Activated CD4-positive, alpha-beta T cell treated with anti-CD3 and anti-CD28 coated beads, Interleukin-2, amount 50 U/mL, for 48 hours (primary cell): ENCODE data around the gene RAB6C.
"Not testable (repeated sequence)": the region's sequence is repeated elsewhere in the genome, so short reads cannot be mapped to it uniquely, and the experiment has no call there.

ENCODE experiments used
- DNase-seq, 2 experiments: peaks; one replicate each; pipeline ENCODE4 v3.0.0-alpha.2; 2020

The RAB6C gene

DNA sequence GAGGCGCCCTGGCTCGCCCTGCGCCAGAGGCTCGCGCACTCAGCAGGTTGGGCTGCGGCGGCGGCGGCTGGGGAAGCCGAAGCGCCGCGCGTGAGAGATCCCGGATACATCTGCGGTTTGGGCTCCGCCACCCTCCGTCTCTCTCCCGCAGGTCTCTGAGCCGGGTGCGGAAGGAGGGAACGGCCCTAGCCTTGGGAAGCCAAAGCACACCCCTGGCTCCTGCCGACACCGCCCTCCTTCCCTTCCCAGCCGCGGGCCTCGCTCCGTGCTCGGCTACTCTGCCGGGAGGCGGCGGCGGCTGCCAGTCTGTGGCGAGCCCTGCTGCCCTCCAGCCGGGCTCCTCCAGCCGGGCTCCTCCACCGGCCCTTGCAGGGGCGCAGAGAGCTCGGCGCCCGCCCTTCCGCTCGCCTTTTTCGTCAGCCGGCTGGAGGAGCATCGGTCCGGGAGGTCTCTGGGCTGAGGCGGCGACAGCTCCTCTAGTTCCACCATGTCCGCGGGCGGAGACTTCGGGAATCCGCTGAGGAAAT lies at the start of gene RAB6C:
RAB6C (plus strand) TSS at position 38 of the 527 bp plus-strand sequence; CDS start at position 488, 450 bp downstream.
- DNase-seq, result peak; percentile 0 to 3

DNA sequence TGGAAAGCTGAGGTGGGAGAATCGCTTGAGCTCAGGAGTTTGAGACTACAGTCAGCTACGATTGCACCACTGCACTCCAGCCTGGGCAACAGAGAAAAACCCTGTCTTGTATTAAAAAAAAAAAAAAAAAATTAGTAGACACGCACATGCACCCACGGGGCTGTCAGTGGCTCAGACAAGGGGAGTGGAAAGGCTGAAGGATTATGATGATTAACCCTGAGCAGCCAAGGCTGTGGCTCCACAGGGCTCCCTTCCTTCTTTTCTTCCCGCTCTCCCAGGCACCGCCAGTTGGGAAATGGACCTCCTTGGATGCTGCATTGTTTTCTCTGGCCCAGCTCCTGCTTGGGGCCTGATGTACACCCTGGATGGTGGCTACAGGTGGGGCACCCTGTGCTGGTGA lies 49.0 kb upstream of the RAB6C start:
- no peak for DNase-seq

DNA sequence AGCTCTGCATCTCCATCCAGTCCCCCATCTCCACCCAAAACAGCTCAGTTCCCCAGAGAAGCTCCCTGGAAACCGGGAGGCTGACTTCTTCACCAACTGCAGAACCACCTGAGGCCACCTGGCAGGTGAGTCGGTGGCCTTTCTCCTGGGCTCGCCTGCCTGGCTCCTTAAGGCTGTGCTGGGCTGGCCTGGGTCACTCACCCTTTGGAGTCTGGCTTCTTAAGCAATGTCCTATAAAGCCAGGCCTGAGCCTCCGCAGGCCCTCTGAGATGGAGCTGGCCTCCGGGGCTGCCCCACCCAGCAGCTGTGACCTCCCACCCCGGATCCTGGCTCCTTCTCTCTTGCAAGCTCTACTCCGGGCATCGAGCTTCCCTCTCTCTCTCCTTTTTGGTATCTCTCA lies 46.1 kb upstream of the RAB6C start:
- DNase-seq, result not testable (repeated sequence)

DNA sequence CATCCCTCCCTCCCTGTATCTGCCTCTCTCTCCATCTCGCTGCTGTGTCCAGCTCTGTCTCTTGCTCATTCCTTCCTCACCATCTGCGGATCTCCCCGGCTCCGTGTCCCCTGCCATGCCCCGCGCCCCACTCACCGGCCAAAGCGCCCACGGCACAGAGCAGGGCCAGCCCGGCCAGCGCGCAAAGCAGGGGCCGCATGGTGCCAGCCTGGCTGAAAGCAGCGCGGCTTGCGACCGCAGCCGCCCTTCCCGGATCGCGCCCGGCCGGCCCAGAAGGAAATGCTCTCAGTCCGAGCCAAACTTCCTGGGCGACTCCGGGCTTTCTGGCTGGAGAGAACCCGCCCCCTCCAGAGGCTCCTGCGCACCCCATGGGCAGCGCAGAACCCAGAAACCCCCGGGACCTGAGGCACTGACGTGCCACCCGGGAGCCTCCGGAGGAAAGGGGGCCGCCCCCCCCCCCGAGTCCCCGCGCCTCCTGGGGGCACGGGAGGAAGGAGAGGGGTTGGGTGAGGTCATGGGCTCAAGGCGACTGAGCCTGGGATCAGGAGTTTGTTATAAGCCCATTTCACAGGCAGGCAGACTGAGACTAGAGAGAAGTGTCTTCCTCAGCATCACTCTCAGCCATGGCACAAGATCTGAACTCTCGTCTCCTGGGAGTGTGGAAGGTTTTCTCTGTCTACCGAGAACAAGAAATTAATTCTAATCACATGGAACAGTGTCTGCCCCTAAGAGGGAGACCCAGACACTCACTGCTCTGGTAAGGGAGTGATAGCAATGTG lies 45.2 kb upstream of the RAB6C start:
- DNase-seq, result no peak

DNA sequence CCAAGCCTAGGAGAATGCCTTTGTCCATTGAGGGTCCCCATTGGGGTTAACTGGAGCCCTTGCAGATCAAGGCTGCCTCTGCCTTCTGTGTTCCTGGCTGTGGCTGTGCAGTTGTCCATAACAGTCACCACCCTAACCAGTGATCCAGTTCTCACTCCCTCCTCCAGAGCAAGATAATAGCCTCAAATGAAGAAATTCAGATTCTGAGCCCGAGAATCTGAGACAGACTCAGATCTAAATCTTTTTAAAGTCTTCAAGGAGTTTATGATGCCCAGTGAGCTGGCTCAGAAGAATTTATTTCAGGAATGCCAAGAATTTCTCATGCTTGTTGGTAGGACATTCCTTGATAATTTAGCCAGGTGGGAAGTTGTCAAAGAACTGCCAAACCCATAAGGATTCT lies 44.3 kb upstream of the RAB6C start:
- DNase-seq, result no peak

DNA sequence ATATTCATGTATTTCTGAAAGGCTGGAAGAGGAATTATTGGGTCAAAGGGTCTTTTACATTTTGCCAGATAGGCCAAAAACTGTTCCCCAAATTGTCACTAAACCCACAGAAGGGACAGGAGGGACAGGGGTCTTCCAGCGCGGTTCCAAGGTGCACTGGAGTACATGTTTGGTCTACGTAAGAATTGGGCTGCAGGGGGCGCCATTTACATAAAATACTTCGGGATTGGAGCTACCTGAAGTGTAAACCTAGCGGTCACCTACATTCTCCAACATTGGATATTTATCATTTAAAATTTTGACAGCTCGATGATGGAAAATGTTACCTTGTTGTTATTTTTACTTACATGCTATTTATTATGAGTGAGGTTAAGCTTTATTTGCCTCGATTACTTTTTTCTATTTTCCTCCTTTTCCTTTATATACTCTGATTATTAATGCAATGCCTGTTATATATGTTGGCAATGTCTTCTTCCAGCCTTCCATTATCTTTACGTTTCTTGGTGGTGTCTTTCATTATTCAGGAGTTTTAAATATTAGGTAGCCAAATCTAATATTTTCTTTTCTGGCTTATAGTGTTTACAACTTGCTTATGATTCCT lies 43.0 kb upstream of the RAB6C start:
- peak; percentile 69 to 76 for DNase-seq

DNA sequence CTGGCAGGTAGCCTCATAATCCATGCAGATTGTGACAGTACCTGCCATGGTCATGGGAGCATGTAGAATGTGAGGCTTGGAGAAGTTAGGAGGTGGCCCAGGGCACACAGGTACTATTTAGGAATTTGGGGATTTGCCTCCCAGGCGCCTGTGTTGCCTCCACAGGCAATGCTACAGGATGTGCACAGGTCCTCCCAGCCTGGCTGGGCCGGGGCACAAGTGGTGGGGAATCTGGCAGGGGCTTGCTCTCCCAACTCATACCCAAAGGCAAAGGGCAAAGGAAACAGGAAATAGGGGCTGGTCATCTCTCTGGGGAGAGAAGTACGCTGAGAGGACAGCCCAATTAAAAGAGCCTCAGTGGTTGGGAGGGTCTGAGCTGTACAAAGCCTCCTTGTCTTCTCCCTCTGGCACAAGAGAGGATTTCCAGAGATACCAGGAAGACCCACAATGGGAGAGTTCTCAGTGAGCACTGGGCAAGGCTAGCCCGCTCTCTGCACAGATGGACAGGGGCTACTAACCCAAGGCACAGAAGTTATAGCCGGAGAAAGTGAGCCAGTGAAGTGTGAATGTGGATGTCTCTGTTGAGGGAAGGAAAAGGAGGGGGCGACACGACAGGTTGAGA lies 40.5 kb upstream of the RAB6C start:
- not testable (repeated sequence) for DNase-seq

DNA sequence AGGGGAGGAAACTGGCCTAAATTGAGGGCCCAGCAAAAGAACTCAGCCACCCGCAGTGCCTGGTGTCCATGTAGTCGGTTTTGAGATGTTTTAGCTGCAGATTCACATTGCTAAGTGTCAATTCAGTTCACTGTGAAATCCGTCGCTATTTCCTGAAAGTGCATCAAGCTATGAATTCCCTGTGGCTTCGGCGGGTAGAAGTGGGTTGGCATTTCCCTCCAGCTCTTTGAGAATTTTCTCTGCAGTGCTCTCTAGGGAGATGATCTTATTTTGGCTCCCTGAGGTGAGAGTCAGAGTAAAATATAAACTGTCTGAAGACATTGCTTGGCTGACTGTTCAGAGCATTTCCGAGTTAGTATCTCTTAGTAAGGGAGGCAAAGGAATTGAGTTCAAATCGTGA lies 36.0 kb upstream of the RAB6C start:
- DNase-seq, result not testable (repeated sequence)

DNA sequence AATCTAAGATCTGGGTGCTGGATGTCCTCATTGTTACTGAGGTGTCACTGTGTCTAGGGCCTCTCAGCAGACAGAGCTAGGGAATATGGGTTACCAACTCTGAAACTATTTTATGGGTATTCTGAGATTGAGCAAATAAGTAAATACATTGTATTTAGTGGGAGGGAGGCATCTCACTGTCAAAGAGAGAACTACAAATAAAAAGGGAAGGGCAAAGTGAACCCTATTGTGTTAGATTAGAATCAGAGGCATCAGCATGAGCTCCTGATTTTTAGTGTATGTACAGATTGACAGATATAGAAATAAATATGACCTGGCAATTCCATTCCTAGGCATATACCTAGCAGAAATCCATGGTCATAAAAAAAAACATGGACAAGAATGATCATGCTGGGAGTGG lies 33.9 kb upstream of the RAB6C start:
- DNase-seq, result no peak

DNA sequence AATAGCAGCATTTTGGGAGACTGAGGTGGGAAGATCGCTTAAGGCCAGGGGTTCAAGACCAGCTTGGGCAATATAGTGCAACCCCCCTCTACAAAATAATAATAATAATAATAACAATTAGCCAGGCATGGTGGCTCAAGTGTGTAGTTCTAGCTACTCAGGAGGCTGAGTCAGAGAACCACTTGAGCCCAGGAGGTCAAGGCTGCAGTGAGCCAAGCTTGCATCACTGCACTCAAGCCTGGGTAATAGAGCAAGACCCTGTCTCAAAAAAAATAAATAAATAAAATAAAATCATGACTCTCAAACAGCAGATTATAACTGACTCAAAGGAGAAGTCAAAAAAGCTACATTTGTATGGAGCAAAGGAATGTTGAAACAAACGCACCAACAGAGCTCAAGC lies 31.8 kb upstream of the RAB6C start:
- not testable (repeated sequence) for DNase-seq

DNA sequence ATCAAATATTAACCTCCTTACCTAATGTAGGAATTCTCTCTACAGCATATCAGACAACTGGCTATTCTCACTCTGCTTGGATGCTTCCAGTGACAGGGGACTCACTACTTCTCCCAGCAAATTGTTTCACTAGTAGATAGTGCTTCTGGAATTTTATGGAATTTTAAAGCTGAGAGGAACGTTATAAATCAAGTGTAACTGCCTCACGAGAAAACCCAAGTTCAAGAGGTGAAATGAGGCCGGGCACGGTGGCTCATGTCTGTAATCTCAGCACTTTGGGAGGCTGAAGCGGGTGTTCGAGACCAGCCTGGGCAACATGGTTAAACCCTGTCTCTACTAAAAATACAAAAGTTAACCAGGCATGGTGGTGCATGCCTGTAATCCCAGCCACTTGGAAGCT lies 23.3 kb upstream of the RAB6C start:
- not testable (repeated sequence) for DNase-seq

DNA sequence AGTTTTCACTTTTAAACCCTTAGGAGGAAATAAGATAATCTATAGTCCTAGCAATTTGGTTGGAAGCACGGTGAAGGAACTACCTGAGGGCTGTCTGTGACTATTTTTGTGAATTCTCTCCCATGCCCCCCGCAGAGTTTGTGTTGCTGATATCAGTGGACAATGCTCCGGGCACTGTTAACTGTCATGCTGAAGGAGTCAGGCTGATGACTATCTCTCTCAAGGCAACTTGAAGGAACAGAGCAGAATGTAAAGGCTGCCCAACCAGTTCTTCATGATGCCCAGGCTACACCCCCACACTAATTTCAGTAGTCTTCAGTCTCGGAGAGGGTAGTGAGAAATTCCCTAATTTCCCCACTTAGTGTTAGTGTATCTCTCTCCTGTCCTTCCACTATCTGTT lies 21.6 kb upstream of the RAB6C start:
- DNase-seq, result no peak

DNA sequence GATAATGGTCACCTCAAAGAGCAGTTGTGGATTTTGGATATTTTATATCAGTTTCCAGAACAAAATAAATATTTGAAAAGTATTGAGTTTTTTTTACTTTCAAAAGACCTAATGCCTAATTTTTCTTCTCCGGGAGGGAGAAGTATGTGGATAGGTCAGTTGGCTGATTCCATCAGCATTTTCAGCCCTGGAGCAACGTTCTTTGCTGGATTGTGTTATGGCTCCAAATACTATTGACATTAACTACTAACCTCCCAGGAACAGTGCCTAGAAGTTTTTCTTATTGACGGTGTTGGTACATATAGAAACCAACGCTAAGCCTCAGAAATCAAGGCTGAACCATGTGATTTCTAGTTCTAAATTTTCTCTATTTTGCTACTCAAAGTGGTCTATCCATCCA lies 20.7 kb upstream of the RAB6C start:
- DNase-seq, result not testable (repeated sequence)

DNA sequence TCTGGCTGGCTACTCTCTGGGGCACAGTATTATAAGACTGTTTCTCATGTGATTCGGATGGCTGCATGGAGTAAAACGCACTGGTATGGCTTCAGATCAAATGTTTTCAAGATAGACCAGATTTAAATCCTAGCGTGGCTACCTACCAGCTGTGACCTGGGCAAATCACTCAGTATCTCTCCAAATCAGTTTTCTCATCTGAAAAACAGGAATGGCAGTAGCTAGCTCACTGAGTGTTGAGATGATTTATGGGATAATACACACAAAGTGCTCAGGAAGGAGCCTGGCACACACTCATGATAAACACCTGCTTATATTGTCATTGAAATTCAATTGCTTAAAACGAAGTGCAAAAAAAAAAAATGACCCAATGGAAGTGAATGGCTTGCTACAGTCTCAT lies 10.9 kb upstream of the RAB6C start:
- not testable (repeated sequence) for DNase-seq

DNA sequence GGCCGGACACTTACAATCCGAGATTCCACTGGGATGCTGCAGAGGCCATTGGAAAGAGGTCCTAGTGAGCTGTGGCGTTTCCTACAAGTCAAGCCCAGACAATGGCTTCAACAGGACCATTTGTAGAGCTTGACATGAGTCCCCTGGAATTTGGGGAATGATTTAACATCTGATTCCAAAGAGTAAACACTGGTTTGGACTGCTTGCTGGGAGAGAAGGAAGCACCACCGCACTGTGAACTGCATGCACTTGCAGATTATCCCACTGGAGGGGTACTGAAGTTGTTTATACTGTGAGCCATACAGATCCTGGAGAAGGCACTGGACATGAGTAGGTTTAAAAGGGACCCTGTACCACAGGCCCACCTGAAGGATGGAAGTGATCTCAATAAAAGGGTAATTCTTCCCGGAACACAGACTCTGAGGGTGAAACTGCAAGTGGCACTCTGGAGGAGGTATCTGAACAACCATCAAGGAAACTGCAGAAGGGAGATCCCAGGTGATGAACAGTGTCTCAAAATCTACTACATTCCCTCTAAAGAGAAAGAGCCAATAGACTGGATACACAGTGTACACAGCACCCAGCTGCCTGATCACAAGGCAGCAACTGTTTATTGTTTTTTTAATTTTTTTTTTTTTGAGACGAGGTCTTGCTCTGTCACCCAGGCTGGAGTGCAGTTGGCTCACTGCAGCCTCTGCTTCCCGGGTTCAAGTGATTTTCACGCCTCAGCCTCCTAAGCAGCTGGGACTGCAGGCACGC lies 4.3 kb upstream of the RAB6C start:
- no peak for DNase-seq

DNA sequence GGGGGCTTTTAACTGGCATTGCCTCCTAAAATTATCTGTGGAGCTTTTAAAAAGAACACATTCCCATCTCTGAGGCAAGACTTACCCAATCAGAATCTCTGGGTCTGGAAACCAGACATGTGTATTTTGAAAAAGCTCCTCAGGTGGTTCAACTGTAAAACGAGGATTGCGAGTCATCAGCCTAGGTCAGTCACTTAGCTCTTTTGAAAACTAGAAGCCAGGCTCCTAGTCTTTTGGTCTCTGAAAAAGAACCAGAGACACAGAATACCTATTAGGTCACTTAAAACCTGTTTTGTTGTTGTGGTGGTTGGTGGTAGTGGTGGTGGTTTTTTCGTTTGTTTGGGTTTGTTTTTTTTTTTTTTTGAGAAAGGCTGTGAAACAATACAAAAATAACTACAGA lies 2.5 kb upstream of the RAB6C start:
- not testable (repeated sequence) for DNase-seq

DNA sequence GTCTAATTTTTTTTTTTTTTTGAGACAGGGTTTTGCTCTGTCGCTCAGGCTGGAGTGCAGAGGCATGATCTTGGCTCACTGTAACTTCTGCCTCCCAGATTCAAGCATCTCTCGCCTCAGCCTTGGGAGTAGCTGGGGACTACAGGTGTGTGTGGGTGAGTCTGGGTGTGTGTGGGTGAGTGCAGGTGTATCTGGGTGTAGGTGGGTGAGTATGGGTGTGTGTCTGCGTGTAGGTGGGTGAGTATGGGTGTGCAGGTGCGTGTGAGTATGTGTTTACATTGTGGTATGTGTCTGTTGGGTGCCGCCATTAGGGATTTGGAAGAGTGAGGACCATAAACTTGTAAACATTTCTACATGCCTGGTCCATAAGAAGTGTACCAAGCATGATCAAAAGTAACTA lies 1.5 kb upstream of the RAB6C start:
- DNase-seq, result no peak

DNA sequence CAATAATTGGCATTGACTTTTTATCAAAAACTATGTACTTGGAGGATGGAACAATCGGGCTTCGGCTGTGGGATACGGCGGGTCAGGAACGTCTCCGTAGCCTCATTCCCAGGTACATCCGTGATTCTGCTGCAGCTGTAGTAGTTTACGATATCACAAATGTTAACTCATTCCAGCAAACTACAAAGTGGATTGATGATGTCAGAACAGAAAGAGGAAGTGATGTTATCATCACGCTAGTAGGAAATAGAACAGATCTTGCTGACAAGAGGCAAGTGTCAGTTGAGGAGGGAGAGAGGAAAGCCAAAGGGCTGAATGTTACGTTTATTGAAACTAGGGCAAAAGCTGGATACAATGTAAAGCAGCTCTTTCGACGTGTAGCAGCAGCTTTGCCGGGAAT lies 780 bp downstream of the RAB6C start:
- not testable (repeated sequence) for DNase-seq

DNA sequence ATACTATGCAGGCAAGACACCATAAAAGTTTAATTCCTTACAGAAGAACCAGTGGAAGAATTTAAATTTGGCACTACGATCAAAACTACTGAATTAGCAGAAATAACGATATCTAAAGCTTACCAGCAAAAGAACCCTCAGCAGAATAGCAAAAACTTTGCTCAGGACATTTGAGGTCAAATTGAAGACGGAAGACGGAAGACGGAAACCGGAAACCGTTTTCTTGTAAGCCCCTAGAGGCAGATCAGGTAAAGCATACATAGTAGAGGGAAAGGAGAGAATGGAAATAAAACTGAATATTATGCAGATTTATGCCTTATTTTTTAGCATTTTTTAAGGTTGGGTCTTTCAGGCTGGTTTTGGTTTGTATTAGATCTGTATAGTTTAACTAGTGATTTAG lies 2.2 kb downstream of the RAB6C start:
- not testable (repeated sequence) for DNase-seq

DNA sequence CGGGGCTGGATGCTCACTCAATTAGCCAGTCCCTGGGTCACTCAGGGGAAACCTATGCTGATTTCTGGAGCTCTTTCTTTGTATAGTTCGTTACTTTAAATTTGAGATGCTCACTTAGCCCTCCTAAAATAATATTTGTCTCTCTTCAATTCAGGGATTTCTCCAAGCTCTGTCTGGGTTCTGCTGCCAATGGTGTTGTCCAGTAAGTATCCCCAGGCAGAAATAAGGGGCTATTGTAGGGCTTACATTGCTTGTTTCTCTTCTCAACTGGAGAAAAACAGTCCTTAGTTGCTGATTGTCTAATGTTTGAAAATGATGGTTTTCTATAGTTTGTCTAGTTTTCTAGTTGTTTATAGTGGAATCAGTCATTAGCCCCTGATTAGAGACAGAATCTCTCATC lies 5.0 kb downstream of the RAB6C start:
- no peak for DNase-seq

DNA sequence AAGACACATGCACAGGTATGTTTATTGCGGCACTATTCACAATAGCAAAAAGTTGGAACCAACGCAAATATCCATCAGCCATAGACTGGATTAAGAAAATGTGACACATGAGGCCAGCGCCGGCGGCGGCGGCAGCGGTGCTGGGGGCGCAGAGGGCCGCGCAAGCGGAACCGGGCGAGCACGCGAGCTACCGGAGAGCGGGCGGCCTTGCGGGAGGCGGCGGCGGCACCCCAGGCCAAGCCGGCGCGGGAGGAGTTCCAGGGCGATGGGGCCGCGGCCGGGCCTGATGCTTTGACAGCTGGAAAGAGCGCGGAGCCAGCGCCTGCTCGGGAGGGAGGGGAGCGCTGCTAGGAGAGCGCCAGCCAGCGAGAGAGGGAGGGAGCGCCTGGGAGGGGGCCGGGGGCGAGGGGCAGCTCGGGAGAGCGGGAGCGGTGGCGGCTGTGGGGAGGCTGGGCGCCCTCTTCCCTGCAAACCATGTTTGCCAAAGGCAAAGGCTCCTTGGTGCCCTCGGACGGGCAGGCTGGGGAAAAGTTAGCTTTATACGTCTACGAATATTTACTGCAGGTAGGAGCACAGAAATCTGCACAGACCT lies 13.0 kb downstream of the RAB6C start:
- DNase-seq, result not testable (repeated sequence)

DNA sequence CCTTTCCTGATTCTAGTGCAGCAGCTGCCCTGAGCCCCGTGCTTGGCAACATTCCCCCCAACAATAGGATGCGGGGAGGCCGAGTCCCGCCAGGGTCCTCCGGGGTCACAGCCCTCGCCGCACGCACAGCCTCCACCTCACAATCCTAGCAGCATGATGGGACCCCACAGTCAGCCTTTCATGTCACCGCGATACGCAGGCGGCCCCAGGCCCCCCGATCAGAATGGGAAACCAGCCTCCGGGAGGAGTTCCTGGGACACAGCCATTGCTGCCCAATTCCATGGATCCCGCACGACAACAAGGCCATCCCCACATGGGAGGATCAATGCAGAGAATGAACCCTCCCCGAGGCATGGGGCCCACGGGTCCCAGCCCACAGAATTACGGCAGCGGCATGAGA lies 13.7 kb downstream of the RAB6C start:
- DNase-seq, result not testable (repeated sequence)
